Breast epithelium (tissue), 3 donors: Measurements from ENCODE around the gene MRPS16.

Experiments used
- CTCF ChIP-seq, 3 donors: fragments of 450-650 bp; IDR thresholded peaks; one replicate each; pipeline ENCODE4 v1.5.1; 2016 to 2017; ENCODE audit warnings: antibody characterized with exemption in 3 of 3, mild to moderate bottlenecking in 3 of 3, moderate library complexity in 3 of 3
- POLR2A ChIP-seq: fragments of 450-650 bp; IDR thresholded peaks from one replicate; pipeline ENCODE4 v1.6.1; 2016; ENCODE audit warnings: antibody characterized with exemption, mild to moderate bottlenecking, moderate library complexity
- POLR2AphosphoS5 ChIP-seq, 3 donors: sonication (generic); formaldehyde crosslinking; IDR thresholded peaks; one replicate each; pipeline ENCODE4 v1.6.1; 2017; ENCODE audit warnings: antibody characterized with exemption in 3 of 3

GRCh38 chr10:73211106-73211811 is 41.2 kb downstream of the MRPS16 start:
- TF ChIP-seq CTCF (IDR thresholded peaks at IDR 0.05) = no peak
- TF ChIP-seq POLR2A = no peak
- TF ChIP-seq POLR2AphosphoS5 (IDR thresholded peaks at IDR 0.05) = no peak
